Skeletal muscle tissue (tissue), 5 donors: ENCODE data around the gene BCAM. TPM values are rescaled to one million over a fixed set of nuclear protein-coding genes. Genes with fewer than 3 reads are reported as not detected.
A peak's percentile ranks its signal among the peaks of the same experiment; 100 is the strongest.

Experiments used
- H3K27ac ChIP-seq: one replicate; pipeline ENCODE4 v1.7.0; 2013; ENCODE audit warnings: mild to moderate bottlenecking, low read depth, low read length, inconsistent platforms
- H3K27me3 ChIP-seq, 3 donors: one replicate each; pipeline ENCODE4 v1.7.0; 2013; ENCODE audit warnings: low read length in 3 of 3; ENCODE audit not compliant: control insufficient read depth in 3 of 3, insufficient read depth in 3 of 3
- H3K36me3 ChIP-seq, 3 donors: one replicate each; pipeline ENCODE4 v1.7.0; 2013; ENCODE audit warnings: low read length in 3 of 3; ENCODE audit not compliant: control insufficient read depth in 3 of 3, insufficient read depth in 3 of 3
- H3K4me1 ChIP-seq, 3 donors: one replicate each; pipeline ENCODE4 v1.7.0; 2013; ENCODE audit warnings: low read length in 3 of 3, mild to moderate bottlenecking in 3 of 3; ENCODE audit not compliant: control insufficient read depth in 3 of 3, insufficient read depth in 3 of 3
- H3K4me3 ChIP-seq, 3 donors: one replicate each; pipeline ENCODE4 v1.7.0; 2013; ENCODE audit warnings: low read length in 3 of 3
- H3K9ac ChIP-seq, 3 donors: one replicate each; pipeline ENCODE4 v1.7.0; 2013; ENCODE audit warnings: low read length in 3 of 3, mild to moderate bottlenecking in 3 of 3, moderate library complexity in 2 of 3, low read depth in 1 of 3
- H3K9me3 ChIP-seq, 3 donors: one replicate each; pipeline ENCODE4 v1.7.0; 2013; ENCODE audit warnings: low read length in 3 of 3; ENCODE audit not compliant: control insufficient read depth in 3 of 3
- small RNA-seq: library from RNA; depleted of rRNA; stranded (forward); fragments of <200 nt; gene quantifications from one replicate; pipeline ENCODE3, GENCODE V24; 2014
- total RNA-seq: library from RNA; depleted of rRNA; stranded (reverse); fragments of >200 nt; gene quantifications from one replicate; pipeline ENCODE4 v1.2.3, GENCODE V29; 2014
- donor health status: Osteomylitis.

Gene BCAM
- total RNA-seq, 1 donor from 2014 or later, result 89.8 TPM

GRCh38 chr19:44863990-44864389 lies 55.1 kb downstream of the BCAM start:
- Histone ChIP-seq H3K9me3 (no peaks in the 10 kb centered on the region), H3K4me1 (peaks cover 4 to 7% (median 4%) of the 10 kb centered on the region in 3 donors), H3K9ac (no peak overlapping the region), H3K27me3 (no peaks in the 10 kb centered on the region), H3K4me3 (no peak overlapping the region), H3K27ac (no peak overlapping the region), H3K36me3 (peaks cover 5 to 11% (median 11%) of the 10 kb centered on the region in 3 donors)

- Histone ChIP-seq H3K36me3 (peaks cover 5 to 11% (median 11%) of the 10 kb centered on the region in 3 donors), H3K27me3 (no peaks in the 10 kb centered on the region), H3K9ac (no peak overlapping the region), H3K27ac (no peak overlapping the region), H3K4me3 (no peak overlapping the region), H3K4me1 (peaks cover 11% of the 10 kb centered on the region in 3 donors), H3K9me3 (no peaks in the 10 kb centered on the region)
Observed at GRCh38 chr19:44865196-44865767, 56.4 kb downstream of the BCAM start.

DNA sequence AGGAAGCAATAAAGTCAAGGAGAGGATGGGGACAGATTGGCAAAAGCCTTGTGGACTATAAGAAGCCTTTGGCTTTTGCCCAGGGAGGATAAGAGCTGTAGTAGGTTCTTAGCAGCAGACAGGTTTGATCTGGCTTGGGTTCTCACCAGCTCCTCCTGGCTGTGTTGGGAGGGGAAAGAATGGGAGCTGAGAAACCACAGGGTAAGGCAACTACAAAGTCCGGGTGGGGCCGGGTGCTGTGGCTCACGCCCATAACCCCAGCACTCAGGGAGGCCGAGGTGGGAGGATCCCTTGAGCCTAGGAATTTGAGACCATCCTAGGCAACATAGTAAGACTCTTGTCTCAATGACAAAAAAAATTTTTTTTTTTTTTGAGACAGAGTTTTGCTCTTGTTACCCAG lies 57.8 kb downstream of the BCAM start:
- H3K36me3 ChIP-seq, result peaks cover 5 to 15% (median 11%) of the 10 kb centered on the region in 3 donors
- peaks cover 11 to 12% (median 11%) of the 10 kb centered on the region in 3 donors for H3K4me1 ChIP-seq
- no peaks in the 10 kb centered on the region for H3K9me3 ChIP-seq

DNA sequence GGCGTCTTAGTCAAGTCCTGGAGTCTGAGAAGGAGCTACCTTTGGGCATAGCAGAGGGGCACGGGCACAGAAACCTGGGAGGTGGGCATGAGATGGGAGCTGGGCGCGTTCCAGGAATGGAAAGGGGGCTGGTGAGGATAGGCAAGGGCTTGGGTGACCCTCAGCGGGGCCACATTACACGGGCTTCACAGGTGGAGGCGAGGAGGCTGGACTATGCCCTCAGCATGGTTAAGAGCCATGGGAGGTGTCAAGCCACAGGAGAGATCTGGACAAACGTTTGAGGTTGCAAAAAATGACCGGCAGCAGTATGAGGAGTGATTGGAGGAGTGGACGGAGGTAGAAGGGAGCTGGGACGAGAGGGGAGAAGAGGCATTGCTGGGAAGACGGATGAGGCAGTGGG lies 58.7 kb downstream of the BCAM start:
- Histone ChIP-seq H3K27ac (peak overlapping the region; percentile 25), H3K27me3 (no peaks in the 10 kb centered on the region), H3K36me3 (peaks cover 13 to 22% (median 14%) of the 10 kb centered on the region in 3 donors), H3K4me1 (peaks cover 11 to 16% (median 12%) of the 10 kb centered on the region in 3 donors), H3K9ac (no peak overlapping the region), H3K9me3 (no peaks in the 10 kb centered on the region), H3K4me3 (no peak overlapping the region)

More for the DNA sequence above, 57.8 kb downstream of the BCAM start:
- H3K4me3 ChIP-seq, result no peak overlapping the region
- H3K9ac ChIP-seq, result no peak overlapping the region
- H3K27me3 ChIP-seq, result no peaks in the 10 kb centered on the region
- H3K27ac ChIP-seq, result no peak overlapping the region

DNA sequence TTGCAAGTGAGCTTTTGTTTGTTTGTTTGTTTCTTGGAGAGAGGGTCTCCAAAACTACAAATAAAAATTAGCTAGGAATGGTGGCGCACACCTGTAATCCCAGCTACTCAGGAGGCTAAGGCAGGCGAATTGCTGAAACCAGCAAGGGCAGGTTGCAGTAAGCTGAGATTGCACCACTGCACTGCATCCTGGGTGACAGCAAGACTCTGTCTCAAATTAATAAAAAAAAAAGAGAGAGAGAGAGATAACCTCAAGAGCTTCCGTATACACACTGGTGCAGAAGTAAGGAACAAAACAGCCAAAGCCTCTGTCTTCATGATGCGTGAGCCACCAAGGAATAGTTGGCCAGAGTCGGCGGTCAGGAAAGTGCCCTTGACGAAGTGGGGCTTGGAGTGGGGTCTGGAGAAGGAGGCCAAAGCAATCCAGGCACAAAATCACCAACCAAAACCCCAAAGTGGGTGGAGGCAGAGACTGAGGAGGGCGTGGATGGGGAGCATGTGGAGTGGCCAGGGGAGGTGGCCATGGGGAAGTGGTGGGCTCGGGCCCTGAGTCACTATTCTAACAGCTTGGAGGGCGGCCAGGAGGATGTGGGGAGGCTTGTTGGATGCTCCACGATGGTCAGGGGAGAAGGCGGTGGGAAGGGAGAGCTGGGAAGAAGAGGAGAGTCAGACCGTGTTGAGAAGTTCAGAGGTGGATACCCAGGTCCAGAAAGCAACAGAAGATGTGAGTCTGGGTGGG lies 61.0 kb downstream of the BCAM start:
- no peak overlapping the region for H3K9ac ChIP-seq
- no peak overlapping the region for H3K4me3 ChIP-seq
- no peaks in the 10 kb centered on the region for H3K27me3 ChIP-seq
- peak overlapping the region; percentile 64 for H3K27ac ChIP-seq
- H3K4me1 ChIP-seq, result peaks cover 11 to 16% (median 13%) of the 10 kb centered on the region in 3 donors
- peaks cover 24 to 39% (median 32%) of the 10 kb centered on the region in 3 donors for H3K36me3 ChIP-seq
- no peaks in the 10 kb centered on the region for H3K9me3 ChIP-seq

Small RNA genes lying within 50 kb of the gene (small RNA-seq; reads per million reads assigned to genes)
- not detected for gene RF00156

Other genes starting within 250 kb of the BCAM start
- gene IGSF23, start 195.5 kb upstream of the BCAM start, total RNA-seq, result not detected
- gene PVR, start 165.2 kb upstream of the BCAM start, total RNA-seq, result 15.7 TPM
- gene CEACAM19, start 137.6 kb upstream of the BCAM start, total RNA-seq, result 2.6 TPM
- 1.0 TPM for gene CEACAM16, start 110.0 kb upstream of the BCAM start, total RNA-seq
- gene BCL3, start 60.4 kb upstream of the BCAM start, total RNA-seq, result 3.1 TPM
- not detected for gene CBLC, start 31.2 kb upstream of the BCAM start, total RNA-seq
- gene NECTIN2, start 37.2 kb downstream of the BCAM start, total RNA-seq, result 31.8 TPM
- 22.4 TPM for gene TOMM40, start 82.2 kb downstream of the BCAM start, total RNA-seq
- 93.9 TPM for gene APOE, start 96.7 kb downstream of the BCAM start, total RNA-seq
- 5.7 TPM for gene APOC1, start 105.5 kb downstream of the BCAM start, total RNA-seq
- not detected for gene APOC4, start 133.1 kb downstream of the BCAM start, total RNA-seq
- not detected for gene APOC2, start 136.9 kb downstream of the BCAM start, total RNA-seq
- 40.7 TPM for gene CLPTM1, start 146.3 kb downstream of the BCAM start, total RNA-seq
- 7.8 TPM for gene RELB, start 192.4 kb downstream of the BCAM start, total RNA-seq
- 7.8 TPM for gene CLASRP, start 229.9 kb downstream of the BCAM start, total RNA-seq